Suppressor macrophage treated with lipopolysaccharide for 1 hour (primary cell): ENCODE measurements around the gene GPR17.

Experiments used
- DNase-seq, 3 donors: peaks; one replicate each; pipeline ENCODE4 v3.0.0-alpha.2; 2020 to 2022

The GPR17 gene

DNA sequence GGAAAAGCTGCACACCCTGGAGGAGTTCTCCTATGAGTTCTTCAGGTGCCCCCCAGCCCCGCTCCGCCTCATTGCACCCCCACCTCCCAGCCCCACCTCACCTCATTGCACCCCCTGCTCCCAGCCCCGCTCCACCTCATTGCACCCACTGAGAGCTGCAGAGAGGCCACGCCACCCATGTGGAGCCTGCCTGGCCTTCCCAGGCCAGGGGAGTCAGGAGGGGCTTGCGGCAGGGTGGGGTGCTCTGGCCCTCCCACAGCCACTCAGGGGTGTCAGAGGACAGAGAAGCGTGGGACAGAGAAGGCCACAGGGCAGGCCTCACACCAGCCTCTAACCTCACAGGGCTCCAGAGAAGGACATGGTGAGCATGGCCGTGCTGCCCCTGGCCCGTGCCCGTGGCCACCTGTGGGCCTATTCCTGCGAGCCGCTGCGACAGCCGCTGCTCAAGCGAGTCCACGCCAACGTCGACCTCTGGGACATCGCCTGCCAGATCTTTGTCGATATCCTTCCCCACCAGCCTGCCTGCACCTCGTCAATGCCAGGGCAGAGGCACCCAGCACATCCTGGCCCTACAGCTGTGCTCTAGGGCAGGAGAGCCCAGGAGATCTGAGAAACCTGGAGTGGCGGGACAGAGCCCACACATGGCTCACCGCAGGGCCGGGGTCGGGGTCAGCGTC is 15.0 kb upstream of the GPR17 start:
- DNase-seq, result no peak

DNA sequence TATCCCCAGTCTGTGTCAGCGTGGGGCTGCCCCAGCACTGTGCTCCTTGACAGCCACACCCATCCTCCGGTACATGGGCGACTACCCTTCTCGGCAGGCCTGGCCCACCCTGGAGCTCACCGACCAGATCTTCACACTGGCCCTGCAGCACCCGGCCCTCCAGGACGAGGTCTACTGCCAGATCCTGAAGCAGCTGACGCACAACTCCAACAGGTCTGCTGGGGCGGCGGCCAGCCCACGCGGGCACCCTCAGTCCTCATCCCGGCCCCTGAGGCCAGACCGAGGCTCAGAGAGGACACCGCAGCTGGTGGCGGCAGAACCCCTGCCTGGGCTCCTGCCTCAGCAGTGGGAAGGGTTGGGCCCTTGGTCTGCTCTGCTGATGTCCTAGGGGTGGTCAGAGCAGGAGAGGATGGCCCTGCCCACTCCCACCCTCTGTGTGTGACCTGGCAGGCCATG is 14.4 kb upstream of the GPR17 start:
- no peak for DNase-seq

DNA sequence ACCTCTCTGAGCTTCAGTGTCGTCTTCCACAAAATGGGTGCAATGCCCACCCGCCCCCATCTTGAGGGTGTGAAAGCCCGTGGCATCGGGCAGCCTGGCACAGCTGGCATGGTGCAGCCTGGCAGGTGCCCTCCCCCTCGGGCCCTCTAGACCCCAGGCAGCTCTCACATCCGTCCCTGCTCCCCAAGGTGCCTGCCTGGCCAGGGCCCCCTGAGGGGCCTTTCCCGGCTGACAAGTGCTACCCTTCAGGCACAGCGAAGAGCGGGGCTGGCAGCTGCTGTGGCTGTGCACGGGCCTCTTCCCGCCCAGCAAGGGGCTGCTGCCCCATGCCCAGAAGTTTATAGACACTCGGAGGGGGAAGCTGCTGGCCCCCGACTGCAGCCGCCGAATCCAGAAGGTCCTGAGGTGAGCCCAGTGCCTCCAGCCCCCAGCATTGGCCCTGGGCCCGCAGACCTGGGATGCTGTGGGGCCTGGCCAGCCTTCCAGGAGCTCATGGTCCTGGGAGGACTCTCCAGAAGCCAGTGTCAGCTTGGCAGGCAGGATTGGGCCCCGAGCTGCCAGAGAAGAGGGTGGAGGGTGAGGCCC is 13.9 kb upstream of the GPR17 start:
- no peak for DNase-seq

DNA sequence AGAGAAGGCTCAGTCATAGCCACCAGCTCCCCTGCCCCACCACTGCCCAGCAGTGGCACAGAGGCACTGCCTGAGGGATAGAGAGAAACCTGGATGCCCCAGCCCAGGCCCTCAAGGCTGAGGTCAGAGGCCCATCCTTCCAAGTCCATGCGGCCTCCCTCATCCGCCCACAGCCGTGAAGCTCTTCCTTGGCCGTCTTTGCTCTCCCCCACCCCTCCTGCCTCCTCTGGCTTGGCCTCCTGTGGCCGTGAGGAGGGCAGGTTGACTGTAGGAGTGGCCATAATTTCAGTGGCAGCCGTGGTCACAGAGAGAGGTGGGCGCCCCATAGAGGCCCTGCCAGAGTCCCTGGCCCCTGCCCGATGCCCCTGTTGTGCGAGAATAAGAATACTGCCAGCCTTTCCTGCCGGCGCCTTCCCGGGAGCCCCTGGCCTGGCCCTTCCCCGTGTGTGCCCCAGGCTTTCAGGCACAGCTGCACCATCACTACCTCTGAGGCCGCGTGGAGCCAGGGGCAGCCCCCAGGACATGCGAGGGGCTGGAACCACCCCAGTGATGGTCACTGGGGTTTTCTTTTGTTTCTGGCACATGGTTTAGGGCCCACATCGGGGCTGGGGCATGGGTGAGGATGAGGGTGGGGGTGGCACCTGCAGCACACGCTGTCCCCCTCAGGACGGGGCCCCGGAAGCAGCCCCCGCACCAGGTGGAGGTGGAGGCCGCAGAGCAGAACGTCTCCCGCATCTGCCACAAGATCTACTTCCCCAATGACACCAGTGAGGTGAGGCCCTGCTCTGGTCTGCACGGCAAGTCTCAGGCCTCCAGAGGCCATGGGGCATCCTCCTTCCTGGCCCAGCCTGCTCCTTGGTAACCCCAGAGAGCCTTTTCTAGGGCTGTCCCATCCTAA is 13.1 kb upstream of the GPR17 start:
- DNase-seq, result no peak

DNA sequence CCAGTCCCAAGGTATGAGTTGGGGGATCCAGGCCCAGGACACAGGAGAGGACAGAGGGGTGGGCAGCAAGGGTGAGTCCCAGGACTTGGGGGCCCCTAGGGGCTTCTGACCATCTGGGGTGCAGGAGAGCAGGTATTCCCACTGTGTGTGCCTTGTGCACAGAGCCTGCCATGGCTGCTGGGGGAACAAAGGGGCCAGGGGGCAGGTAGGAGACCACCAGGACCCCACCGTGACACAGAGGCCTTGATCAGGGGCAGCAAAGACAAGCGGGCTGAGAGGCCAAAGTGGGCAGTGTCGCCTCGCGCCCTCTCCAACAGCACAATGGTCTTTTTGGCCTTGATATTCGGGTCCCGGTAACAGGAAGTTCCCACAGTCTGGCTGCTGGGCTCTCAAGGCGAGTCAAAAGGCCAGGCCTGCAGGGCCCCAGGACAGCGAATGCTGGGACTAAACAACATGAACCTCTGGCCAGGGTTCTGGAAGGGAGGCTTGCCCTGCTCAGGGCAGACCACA is 12.3 kb upstream of the GPR17 start:
- DNase-seq, result no peak

DNA sequence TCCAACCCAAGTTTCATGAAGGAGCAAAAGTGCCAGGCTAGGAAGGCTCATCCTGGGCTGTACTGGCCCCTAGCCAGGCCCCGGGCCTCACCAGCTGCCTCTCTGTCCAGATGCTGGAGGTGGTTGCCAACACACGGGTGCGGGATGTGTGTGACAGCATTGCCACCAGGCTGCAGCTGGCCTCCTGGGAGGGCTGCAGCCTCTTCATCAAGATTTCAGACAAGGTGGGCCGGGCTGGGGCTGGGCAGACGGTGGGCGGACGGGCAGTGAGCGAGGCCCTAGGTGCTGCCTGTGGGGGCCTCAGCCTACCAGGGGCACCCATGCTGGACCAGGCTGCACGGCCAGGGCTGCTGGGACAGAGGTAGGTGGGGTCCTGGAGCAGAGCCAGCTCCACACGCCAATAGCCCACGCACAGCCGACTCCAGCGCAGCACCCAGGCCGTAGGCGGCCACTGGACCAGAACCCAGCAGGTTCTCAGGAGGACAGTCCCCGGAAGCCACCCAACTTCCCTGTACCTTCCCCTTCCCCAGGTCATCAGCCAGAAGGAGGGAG is 11.8 kb upstream of the GPR17 start:
- DNase-seq, result no peak

DNA sequence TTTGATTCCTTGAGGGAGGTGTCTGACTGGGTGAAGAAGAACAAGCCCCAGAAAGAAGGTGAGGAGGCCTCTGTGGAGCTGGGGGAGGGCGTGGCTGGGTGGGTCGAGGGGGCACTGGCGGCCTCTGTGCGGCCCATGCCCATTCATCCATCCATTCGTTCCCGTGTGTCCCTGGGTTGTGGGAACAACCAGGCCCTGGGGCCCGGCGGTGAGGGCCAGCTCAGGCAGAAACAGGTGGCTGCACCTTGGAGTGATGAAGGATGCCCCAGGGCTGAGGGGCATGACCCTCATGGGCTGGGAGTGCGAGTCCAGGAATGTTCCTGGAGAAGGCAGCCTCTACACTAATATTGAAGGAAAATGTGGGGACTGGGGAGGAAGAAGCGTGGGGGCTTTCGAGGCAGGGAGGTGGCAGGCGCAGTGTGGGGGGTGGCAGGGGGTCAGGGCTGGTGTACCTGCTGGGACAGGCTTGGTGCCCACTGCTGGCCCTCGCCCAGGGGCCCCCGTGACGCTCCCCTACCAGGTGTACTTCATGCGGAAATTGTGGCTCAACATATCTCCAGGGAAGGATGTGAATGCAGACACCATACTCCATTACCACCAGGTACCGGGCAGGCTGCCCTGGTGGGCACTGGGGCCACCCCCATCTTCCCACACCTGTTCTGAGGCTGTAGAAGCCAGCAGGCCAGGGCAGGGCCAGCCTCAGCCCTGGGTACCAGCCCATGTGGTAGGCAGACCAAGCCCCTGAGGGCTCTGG is 11.2 kb upstream of the GPR17 start:
- DNase-seq, result no peak

DNA sequence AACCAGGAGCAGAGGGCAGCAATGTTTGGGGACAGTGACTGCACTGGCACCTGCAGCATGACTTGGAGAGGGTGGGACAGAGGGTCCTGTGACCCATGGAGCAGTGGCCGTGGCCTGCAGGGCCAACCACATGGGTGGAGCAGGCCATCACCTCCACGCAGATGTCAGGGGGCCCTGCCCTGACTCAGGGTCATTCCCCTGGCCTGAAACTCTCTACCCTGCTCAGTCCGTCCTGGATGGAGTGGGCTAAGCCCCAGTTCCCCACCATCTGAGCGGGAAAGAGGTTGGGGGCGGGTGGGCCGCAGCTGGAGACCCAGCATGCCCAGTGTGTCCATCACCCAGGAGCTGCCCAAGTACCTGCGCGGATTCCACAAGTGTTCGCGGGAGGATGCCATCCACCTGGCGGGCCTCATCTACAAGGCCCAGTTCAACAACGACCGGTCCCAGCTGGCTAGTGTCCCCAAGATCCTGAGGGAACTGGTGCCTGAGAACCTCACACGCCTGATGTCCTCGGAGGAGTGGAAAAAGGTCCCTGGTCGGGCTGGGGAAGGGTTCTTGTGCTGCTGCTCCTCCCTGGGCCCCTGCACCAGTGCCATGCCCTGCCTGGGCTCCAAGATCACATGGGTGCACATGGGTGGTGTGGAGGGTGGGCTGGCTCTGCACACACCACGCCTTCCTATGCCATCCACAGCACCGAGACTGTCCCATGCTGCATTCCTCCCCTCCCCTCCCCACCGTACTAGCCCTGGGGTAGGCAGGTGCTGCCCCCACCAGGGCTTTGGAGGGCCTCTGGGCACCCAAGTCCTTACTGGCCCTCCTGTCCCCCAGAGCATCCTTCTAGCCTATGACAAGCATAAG is 10.3 kb upstream of the GPR17 start:
- DNase-seq, result no peak

DNA sequence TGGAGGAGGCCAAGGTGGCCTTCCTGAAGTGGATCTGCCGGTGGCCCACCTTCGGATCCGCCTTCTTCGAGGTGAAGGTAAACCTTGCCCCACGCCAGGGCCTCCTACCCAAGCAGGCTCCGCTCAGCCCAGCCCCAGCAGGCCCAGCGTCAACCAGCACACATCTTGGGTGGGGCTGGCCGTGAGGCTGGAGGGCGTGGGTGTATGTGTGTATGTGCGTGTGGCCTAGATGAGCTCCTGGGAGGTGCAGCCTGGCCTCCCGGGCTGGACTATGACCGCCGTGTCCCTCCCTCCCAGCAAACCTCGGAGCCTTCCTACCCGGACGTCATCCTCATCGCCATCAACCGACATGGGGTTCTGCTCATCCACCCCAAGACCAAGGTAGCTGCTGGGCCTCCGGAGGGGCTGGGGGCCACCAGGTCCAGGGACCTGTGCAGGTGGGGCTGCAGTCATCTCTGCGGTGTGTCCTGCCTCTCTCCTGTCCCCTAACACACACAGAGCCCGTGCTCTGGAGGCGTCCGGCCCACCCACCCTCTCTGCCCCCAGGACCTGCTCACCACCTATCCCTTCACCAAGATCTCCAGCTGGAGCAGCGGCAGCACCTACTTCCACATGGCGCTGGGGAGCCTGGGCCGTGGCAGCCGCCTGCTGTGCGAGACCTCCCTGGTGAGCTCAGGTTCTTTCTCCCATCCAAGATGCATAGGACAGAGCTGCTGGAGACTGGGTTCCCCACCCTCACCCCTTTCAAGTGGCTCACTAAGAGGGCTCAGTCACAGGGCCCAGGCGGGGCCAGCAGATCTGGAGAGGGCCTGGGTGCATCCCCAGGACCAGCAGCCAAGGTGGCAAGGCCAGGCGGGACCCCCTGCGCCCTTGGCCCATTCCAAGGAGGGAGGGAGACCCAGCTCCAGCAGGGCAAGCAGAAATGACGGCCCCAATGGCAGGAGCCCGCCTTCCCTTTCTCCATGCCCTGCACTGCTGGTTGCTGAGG is 9.4 kb upstream of the GPR17 start:
- no peak for DNase-seq

DNA sequence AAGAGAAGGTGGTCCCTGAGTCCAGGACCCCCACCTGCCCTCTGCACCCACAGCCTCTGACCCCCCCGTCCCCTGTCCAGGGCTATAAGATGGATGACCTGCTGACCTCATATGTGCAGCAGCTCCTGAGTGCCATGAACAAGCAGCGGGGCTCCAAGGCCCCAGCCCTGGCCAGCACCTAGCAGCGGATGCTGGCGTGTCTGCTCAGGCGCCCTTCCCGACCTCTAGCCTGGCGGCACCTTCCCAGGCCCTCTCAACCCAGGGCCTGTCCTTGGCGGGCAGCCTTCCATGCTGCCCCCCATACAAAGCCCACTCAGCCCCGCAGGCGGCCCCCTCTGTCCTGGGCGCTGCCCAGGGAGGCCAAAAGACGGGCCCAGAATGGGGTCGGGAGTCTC is 8.7 kb upstream of the GPR17 start:
- DNase-seq, result no peak

DNA sequence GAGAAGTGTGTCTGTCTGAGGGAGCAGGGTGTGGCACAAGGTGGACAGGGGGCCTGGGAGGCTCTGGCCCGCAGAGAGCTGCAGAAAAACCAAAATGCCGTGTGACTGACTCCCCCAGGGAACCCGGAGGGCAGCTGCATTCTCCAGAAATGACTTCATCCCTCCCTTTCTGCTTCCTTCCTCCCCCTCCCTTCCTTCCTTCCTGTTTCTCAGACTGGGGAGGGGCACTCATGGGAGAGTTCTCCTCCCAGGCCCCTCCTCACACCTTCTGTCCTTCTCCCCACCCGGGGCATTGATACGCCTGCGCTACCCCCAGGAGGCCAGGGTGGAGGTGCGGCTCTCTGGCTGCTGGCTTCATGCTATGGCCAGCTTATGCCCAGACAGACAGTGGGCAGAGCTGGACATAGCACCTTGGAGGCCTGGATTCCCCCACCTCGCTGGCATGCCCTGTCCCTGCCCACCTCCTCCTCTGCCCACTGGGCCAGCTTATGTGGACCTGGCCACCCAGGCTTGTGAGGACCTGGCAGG is 8.2 kb upstream of the GPR17 start:
- peak; percentile 44 to 64 (median 52) for DNase-seq

DNA sequence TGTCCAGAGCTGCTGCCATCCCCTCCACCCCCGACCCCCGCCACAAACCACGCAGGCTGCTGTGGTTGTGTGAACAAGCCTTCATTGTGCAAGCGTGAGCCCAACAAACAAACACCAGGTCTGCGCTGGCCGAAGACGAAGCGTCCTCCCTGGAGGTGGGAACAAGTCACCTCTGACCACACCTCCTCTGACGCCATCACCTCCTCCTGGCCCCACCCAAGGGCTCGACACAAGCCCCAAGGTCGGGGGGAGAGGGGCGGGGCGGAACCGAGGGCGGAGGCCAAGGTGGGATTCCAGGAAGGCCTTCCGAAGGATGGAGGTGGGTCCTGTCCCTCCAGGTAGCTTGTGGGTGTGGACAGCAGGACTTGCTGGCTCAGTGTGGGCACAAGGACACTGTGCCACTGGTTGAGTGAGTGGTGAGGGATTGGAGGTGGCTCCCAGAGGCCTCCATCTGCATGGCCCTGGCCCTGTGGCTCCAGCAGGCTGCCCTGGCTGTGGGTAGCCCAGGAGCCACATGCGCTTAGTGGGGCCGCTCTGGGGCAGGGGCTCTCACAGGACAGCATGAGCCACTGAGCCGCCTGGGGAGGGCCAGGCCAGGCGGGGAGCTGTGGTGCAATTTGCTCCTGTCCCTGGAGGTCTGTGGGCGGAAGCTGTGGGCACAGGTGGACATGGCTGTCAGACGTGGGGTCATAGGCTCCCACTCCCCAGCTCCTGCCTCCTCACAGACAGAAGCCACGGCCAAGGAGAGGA is 7.4 kb upstream of the GPR17 start:
- DNase-seq, result no peak

DNA sequence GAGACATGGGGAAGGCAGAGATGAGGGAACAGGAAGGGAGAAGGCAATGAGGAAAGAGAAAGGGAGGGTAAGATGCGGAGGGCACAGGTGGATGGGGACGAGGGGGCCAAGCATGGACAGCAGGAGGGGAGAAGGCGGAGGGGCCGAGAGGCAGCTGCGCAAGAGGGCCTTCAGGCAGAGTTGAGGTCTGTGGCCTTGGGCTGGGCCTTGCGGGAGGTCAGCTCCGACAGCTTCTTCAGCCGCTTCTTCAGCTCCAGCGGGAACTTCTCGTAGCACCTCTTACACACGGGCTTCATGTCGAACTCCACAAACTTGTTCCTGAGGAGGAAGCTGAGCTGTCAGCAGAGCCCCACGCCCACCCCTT is 6.9 kb upstream of the GPR17 start:
- DNase-seq, result no peak

DNA sequence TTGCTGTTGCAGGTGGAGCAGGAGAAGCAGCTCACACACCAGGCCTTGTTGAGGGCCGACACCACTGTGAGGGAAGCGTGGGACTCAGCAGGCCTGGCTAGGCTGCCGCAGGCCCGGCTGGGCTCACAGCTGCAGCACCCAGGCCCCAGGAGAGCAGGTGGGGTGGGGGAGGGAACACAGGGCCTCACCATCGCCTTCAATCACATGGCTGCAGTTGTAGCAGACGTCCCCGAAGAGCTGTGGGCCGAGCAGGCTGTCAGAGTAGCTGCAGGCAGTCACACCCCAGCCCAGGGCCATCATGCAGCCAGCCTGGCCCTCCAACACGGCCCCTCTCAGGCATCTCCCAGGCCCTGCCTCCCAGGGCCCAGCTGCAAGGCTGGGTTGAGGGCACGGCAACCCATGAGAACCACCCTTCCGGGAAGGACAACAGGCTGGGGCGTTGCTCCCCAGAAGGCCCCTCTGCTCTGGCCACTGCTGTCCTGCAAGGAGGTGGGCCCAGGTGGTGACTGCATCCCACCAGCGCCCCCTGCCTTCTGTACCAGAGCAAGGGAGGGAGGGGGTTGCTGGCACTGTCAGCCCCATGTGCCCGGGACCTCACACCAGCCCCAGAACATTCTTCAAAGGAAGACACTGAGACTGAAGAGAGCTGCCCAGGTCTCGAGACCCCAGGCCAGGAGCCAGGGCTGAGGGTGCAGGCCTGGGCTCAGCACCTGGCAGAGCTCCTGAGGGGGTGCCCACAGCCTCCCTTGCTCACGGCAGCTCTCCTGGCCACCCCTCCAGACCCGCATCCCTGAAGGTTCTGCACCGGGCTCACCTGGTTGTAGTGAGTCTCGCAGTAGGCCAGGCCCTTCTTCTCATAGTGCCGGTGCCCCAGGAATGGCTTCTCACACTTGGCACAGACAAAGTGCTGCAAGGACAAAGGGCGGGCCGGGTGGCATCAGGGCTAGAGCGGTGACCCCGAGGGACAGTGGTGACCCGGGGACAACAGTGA is 5.6 kb upstream of the GPR17 start:
- no peak for DNase-seq

DNA sequence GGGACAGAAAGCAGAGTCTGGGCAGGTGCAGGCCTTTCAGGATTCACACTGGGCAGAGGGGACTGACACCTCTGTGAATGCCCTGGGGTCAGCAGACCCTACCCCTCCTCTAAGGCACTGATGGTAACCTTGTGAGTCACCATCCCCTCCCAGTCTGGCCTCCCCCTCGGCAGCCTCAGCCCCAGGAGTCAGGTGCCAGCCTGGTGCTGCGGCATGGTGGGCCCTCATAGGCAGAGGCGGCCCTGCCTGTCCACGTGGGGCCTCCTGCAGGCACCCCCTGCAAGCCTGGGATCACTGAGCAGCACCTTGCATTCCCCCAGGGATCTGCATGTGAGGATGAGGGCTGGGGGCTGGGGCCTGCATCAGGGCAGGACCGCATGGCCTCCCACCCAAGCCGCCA is 4.8 kb upstream of the GPR17 start:
- no peak for DNase-seq

DNA sequence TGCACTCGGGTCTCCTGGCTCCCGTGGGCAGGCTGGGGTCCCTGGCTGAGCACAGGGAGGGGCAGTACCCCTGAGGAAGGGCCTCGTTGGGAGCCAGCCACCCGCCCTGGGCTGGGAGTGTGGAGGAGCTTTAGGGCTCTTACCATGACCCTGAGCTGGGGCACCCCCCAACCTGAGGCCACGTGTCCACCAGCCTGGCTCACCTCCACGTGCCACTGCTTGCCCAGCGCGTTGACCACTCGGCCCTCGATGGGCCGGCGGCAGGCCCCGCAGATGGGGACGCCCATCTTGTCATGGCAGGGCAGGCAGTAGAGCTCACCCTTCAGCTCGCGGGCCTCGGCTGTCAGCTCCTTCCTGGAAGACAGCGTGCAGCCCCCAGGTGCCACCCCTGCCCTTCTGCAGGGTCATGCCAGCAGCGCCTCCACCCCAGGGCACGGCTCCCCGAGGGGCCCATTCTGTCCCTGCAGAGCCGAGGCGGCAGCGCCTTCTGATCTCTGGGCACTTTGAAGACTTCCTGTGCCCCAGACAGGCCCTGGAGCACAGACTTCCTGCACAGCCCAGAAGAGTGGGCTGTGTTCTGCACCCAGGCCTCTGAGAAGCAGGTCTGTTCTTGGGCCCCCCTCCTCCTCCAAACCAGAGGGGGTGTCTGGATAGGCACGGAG is 4.0 kb upstream of the GPR17 start:
- DNase-seq, result no peak

DNA sequence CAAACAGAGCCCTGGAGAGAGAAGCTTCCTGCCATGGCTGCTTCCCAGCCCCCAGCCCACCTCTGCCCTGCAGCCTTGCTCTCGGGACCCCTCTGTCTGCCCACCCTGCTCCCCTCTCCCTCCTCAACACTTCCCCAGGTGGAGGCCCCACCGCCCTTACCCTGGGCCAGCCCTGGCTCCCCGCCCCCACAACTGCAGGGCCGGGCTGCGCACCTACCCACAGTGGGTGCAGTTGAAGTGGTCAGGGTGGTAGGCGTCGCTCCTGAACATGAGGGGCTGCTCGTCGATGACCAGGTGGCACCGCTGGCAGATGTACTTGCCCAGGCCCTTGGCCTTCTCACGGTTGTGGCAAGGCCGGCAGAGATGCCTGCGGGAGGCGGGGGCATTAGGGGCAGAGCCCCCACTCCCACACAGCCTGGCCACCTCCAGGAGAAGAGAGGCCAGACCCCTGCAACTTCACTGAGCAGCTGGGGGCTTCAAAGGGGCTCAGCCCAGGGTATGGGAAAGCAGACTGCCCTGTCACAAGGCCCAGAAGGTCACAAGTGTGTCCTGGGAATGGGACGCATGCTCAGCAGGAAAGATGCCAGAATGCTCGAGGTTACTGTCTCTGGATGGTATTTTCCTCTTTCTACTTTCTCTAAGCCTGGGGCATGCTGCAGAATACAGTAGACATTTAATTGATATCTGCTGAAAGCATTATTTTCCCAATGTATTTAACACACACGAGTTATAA is 3.1 kb upstream of the GPR17 start:
- no peak for DNase-seq
